Upper lobe of right lung (tissue), 1 donor: ENCODE results near the gene HSPB8. TPM values are rescaled to one million over a fixed set of nuclear protein-coding genes. Genes with fewer than 3 reads are reported as not detected.
A peak's percentile ranks its signal among the peaks of the same experiment; 100 is the strongest.

Experiments used
- ATAC-seq: fragments of 200-7000 bp; cut with Tn5 transposase; one replicate; pipeline ENCODE4 v1.9.1; 2020; ENCODE audit warnings: mild to moderate bottlenecking, moderate library complexity
- DNase-seq: peaks from one replicate; pipeline ENCODE4 v3.0.0-alpha.2; 2020
- H3K27ac ChIP-seq: fragments of 200-600 bp; one replicate; pipeline ENCODE4 v1.8.0; 2022
- H3K27me3 ChIP-seq: fragments of 200-600 bp; one replicate; pipeline ENCODE4 v1.8.0; 2022; ENCODE audit warnings: mild to moderate bottlenecking
- H3K36me3 ChIP-seq: fragments of 200-600 bp; one replicate; pipeline ENCODE4 v1.8.0; 2022
- H3K4me1 ChIP-seq: fragments of 200-600 bp; one replicate; pipeline ENCODE4 v1.8.0; 2022
- H3K4me3 ChIP-seq: fragments of 200-600 bp; one replicate; pipeline ENCODE4 v1.8.0; 2022; ENCODE audit warnings: mild to moderate bottlenecking
- H3K9me3 ChIP-seq: fragments of 200-600 bp; one replicate; pipeline ENCODE4 v1.8.0; 2022
- CTCF ChIP-seq: fragments of 200-600 bp; IDR thresholded peaks from one replicate; pipeline ENCODE4 v1.8.0; 2022; ENCODE audit warnings: antibody characterized with exemption
- intact Hi-C: fragments of 100-400 bp; cut with DNase I; formaldehyde crosslinking; loops from one replicate; pipeline ENCODE4 v1.11.0; 2022
- total RNA-seq: library from RNA; stranded (reverse); fragmentation: NEBNext Ultra II Directional; extraction: Animal tissue kit (Norgen Biotek cat#: 25700); gene quantifications from one replicate; pipeline ENCODE4 v1.2.1, GENCODE V29; 2021
- donor health status: DM: no; HTN: yes; CAD: no; lungs with severe emphysema.

The HSPB8 gene
- total RNA-seq, 1 donor from 2014 or later = 70.0 TPM

DNA sequence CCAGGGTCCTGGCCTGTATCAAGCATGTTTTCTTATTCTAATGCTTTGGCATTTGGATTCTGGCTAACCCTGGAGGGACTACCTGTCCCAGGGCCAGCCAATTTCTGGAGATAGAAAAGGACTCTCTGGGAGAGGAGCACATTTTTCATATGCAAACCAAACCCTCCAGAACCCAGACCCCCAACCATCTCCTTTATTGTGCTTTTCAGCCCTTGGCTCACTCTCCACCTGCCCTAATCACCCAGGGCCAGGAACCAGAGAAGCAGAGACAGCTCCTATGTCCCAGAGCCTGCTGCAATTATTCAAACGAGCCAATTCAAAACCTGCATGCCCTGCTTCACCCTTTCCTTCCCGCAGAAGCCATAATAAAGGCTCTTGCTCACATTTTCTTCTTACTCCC is 23.8 kb downstream of the HSPB8 start:
- peaks cover 14% of the 10 kb centered on the region for H3K4me1 ChIP-seq
- no peaks in the 10 kb centered on the region for H3K9me3 ChIP-seq
- ATAC-seq (no peak), DNase-seq (no peak)
- H3K27me3 ChIP-seq = no peaks in the 10 kb centered on the region
- no peak overlapping the region for H3K4me3 ChIP-seq
- intact Hi-C loops = no loop called here
- TF ChIP-seq CTCF = no peak
- no peaks in the 10 kb centered on the region for H3K36me3 ChIP-seq
- H3K27ac ChIP-seq = no peak overlapping the region

GRCh38 chr12:119204131-119204530 is 25.4 kb downstream of the HSPB8 start:
- H3K4me1 ChIP-seq = peaks cover 23% of the 10 kb centered on the region
- ATAC-seq = peak; percentile 4
- no peak for DNase-seq
- TF ChIP-seq CTCF = no peak
- intact Hi-C loops = no loop called here
- no peaks in the 10 kb centered on the region for H3K27me3 ChIP-seq
- H3K27ac ChIP-seq = peak overlapping the region; percentile 19
- no peaks in the 10 kb centered on the region for H3K36me3 ChIP-seq
- H3K9me3 ChIP-seq = no peaks in the 10 kb centered on the region
- no peak overlapping the region for H3K4me3 ChIP-seq

GRCh38 chr12:119204671-119205285 is 26.0 kb downstream of the HSPB8 start:
- DNase-seq = no peak
- Histone ChIP-seq H3K36me3 (no peaks in the 10 kb centered on the region), H3K4me3 (no peak overlapping the region), H3K4me1 (peaks cover 26% of the 10 kb centered on the region), H3K27me3 (no peaks in the 10 kb centered on the region), H3K9me3 (no peaks in the 10 kb centered on the region), H3K27ac (peak overlapping the region; percentile 19)
- no peak for ATAC-seq
- intact Hi-C loops = no loop called here
- no peak for TF ChIP-seq CTCF

GRCh38 chr12:119206348-119207062 is 27.8 kb downstream of the HSPB8 start:
- Histone ChIP-seq H3K36me3 (no peaks in the 10 kb centered on the region), H3K27ac (no peak overlapping the region)
- no peak for TF ChIP-seq CTCF

DNA sequence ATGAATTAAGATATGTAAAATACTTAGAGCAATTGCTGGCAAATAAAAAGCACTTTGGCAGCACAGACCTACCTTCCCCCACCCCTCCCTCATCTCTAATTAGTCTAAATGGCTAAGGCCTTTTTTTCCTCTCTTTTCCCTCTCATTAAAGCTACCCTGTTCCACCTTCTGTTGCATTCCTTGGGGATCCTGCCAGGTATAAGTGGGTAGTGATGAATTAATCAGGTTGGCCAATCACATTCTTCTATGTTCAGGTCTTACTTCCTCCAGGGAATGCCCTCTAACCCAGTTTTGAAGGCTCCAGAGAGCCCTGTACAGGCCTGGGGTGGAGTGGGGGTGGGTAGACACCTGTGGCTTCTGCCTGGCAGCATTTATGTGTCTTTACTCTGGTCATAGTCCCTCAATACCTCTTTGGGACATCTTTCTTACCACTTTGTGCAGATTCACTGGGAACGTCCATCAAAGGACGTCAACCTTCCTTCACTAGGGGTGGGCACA is 28.4 kb downstream of the HSPB8 start:
- Histone ChIP-seq H3K36me3 (no peaks in the 10 kb centered on the region), H3K27me3 (no peaks in the 10 kb centered on the region), H3K27ac (no peak overlapping the region), H3K9me3 (no peaks in the 10 kb centered on the region), H3K4me1 (peaks cover 26% of the 10 kb centered on the region), H3K4me3 (no peak overlapping the region)
- peak; percentile 47 for ATAC-seq
- no peak for TF ChIP-seq CTCF
- intact Hi-C loops = no loop called here
- DNase-seq = no peak

More at GRCh38 chr12:119206348-119207062, 27.8 kb downstream of the HSPB8 start:
- DNase-seq (no peak), ATAC-seq (peak; percentile 8)
- Histone ChIP-seq H3K4me3 (no peak overlapping the region), H3K4me1 (peaks cover 26% of the 10 kb centered on the region), H3K9me3 (no peaks in the 10 kb centered on the region), H3K27me3 (no peaks in the 10 kb centered on the region)
- intact Hi-C loops = no loop called here
